ENCODE data around the gene GFPT2.

The GFPT2 gene

DNA sequence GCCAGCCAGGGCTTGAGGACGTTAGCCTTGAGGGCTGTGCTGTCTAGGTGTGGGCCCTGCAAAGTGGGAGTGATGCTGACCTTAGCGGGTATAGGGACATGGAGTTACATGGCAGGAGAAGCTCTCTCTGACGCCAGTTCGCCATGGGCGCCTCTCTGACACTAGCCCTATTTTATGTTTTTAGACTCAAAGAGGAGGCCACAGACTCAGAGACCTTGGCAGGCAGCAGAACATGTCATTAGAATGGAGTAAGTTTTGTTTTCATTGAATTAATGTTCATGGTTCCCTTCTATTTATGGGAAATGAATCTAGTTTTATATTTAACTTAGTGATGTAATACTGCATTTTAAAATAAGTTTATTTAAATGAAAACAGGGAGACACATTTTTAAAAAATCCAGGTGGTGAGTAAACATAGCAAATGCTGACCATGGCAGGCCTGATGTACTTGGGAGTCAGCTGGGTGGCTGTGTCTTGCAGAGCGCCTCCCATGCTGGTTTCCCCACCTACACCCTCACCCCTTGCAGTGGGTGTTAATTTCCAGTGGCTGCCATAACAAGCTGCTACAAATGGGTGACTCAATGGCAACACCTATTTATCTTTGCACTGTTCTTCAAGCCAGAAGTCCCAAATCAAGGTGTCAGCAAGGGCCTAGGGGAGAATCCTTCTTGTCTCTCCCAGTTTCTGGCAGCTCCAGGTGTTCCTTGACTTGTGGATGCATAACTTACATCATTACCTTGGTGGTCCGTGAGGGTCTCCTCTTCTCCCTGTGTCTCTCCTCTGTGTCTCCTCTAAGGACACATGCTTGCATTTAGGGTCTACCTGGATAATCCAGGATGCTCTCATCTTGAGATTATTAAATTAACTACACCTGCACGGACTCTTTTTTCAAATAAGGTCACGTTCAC is 25.6 kb upstream of the GFPT2 start:
- DNase-seq (ENCODE audit: low read depth in 1 of 2, low spot score in 1 of 2): no peak

DNA sequence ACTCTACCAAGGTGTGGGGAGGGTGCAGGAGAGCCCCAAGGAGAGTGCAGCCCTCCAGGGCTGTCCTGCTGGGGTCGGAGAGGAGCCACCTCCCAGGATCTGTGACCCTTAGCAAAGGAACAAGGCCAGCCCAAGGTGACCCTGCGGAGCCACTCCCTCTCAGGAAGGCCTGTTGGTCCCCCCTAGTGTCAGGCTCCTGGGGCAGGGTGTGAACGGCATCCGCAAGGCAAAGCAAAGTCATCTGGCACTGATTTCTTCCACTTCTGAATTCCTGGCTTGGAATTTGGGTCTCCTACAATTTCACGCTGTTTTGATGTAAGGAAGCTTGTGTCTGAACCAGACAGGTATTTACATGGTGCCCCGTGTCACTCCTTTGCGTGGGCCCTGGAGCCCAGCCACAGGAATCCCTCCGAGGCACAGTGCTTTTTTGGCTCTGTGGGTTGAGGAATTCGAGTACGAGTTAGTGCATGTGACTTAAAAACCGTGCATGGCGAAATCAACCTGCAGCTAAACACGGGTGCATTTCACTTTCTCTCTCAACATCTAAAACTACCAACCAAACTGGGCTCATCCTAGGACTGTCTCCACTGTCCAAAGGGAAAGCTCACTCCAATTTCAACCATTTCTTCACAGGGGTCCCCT is 24.5 kb upstream of the GFPT2 start:
- no peak for DNase-seq (ENCODE audit: low read depth in 1 of 2, low spot score in 1 of 2)

- DNase-seq (ENCODE audit: low read depth in 1 of 2, low spot score in 1 of 2): no peak
Observed at GRCh38 chr5:180376511-180376910, 23.4 kb upstream of the GFPT2 start.

DNA sequence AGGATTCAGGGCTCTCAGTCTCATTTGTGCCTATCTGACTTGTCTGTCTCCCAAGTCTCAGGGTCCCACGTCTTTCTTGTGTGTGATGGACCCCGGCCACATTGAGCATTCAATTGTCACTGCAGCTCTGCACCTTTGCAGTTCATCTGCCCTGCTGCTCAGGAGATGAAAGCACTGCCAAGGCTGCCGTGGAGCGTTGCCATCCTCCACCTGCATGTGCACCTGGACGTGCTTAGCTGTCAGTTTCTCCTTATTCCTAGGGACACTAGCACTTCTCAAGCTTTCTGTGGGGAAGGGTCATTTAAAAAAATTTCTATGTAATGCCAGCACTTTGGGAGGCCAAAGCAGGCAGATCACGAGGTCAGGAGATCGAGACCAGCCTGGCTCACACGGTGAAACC is 22.8 kb upstream of the GFPT2 start:
- no peak for DNase-seq (ENCODE audit: low read depth in 1 of 2, low spot score in 1 of 2)

DNA sequence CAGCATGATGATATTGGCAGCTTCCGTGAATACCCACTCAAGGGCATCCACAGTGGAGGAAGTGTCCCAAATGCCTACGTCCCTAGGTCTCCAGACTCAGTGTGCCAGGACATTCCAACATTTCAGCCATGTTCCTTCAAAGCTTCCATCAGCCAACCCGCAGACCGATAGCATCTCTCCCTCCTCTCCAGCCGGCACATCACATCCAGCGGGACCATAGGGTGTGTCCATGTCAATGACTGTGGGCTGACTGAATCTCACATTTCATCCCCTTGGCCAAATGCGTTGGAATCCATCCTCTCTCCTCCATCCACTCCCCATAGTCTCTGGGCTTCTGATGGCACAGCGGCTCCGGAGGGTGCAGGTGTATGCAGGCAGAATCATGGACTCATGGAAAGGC is 22.2 kb upstream of the GFPT2 start:
- no peak for DNase-seq (ENCODE audit: low read depth in 1 of 2, low spot score in 1 of 2)

DNA sequence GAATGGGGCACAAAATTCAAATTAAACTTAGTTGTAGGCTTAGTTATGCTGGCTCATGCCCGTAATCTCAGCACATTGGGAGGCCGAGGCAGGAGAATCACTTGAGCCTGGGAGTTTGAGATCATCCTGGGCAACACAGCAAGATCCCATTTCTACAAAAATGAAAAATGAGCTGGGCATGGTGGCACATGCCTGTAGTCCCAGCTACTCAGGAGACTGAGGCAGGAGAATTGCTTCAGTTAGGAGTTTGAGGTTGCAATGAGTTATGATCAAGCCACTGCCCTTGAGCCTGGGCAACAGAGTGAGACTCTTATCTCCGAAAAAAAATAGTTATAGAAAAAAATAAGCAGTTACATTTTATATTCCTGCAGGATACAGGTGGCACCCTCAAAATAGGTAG is 20.7 kb upstream of the GFPT2 start:
- no peak for DNase-seq (ENCODE audit: low read depth in 1 of 2, low spot score in 1 of 2)

- no peak for DNase-seq (ENCODE audit: low read depth in 1 of 2, low spot score in 1 of 2)
Observed at GRCh38 chr5:180373454-180373853, 20.3 kb upstream of the GFPT2 start.

DNA sequence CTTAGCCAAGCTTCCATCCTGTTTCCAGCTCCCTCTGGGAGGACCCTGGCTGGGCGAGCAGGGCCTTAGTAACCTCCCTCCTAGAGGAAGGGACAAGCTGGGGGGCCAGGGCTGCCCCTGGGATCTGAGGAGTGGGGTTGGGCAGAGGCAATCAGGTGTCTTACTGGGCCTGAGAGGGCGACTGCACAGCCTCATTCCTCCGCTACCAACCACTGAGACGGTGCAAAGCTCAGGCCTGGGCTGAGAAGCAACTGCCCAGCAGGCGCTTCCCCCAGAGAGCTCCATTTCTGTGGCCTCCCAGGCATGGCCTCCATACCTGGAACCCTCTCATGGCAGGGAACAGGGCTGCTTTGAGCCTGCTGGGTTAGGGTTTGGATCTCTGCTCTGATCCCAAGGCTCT is 18.8 kb upstream of the GFPT2 start:
- no peak for DNase-seq (ENCODE audit: low read depth in 1 of 2, low spot score in 1 of 2)

DNA sequence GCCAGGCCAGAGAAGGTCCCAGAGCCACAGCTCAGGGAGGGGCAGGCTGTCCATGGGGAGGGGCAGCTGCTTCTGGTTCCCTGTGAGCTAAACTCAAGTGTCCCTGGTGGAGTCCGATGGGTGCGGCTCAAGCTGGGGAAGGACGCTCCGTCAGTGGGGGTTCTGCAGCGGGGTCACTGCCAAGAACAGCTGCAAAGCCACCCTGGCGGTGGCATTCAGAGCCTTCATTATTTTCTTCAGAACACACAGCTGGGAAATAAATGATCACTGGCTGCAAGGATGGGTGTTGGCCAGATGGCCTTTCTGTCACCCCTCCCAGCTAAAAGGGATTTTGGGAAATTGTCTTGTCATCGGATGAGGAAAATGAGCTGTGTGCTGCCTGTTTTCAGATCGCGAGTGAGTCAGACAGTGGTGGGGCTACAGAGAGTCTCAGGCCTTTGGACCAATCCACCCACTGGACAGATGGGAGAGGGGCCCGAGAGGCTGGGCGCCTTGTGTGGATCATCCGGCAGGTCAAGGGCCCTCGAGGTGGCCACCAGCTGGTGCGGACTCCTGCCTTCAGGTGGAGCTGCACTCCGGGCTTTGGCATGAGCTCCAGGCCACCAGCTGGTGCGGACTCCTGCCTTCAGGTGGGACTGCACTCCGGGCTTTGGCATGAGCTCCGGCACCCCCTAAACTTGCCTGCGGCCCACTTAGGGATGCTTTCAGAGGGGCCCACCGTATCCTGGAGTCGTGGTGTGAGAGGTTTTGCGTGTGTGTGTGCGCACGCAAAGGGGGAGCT is 17.9 kb upstream of the GFPT2 start:
- DNase-seq (ENCODE audit: low read depth in 1 of 2, low spot score in 1 of 2): no peak

DNA sequence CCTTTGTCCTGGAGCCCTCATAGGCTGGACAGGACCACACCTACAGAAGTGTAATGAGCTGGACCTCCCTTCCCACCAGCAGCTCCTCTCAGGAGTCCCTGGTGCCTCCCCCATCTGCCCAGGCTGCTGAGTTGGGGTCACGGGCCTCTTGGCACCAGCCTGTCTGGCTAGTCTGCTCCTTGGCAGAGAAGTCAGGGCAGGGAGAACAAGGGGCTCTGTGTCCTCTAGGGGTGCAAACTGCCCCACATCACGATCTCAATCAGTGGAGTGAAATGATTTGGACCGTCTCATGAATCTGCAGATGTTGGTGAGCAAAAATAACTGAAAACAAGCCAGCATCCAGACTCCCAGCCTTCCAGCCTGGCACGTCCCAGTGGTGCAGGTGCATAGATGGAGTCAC is 14.9 kb upstream of the GFPT2 start:
- DNase-seq (ENCODE audit: low read depth in 1 of 2, low spot score in 1 of 2): no peak

GRCh38 chr5:180367300-180367699 is 14.2 kb upstream of the GFPT2 start:
- DNase-seq (ENCODE audit: low read depth in 1 of 2, low spot score in 1 of 2): no peak

DNA sequence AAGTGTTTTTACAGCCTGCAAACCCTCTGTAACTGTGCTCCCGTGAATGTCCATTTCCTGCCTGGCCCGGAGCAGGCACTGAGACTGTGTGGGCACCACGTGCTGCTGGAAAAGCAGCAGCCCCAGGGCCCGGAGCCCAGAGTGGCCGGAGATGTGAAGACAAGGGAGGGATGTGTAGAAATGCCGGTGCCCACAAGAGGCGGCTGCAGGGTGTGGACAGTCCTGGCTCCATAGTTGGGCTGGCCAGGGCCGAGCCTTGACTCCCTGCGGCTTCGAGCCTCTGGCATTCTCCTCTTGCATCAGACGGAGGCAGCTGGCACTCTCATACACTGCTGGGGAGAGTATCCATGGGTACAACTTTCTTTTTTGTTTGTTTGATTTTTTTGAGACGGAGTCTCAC is 13.2 kb upstream of the GFPT2 start:
- no peak for DNase-seq (ENCODE audit: low read depth in 1 of 2, low spot score in 1 of 2)

- DNase-seq (ENCODE audit: low read depth in 1 of 2, low spot score in 1 of 2): no peak
Observed at GRCh38 chr5:180365829-180366228, 12.7 kb upstream of the GFPT2 start.

GRCh38 chr5:180364306-180364856 is 11.2 kb upstream of the GFPT2 start:
- no peak for DNase-seq (ENCODE audit: low read depth in 1 of 2, low spot score in 1 of 2)

DNA sequence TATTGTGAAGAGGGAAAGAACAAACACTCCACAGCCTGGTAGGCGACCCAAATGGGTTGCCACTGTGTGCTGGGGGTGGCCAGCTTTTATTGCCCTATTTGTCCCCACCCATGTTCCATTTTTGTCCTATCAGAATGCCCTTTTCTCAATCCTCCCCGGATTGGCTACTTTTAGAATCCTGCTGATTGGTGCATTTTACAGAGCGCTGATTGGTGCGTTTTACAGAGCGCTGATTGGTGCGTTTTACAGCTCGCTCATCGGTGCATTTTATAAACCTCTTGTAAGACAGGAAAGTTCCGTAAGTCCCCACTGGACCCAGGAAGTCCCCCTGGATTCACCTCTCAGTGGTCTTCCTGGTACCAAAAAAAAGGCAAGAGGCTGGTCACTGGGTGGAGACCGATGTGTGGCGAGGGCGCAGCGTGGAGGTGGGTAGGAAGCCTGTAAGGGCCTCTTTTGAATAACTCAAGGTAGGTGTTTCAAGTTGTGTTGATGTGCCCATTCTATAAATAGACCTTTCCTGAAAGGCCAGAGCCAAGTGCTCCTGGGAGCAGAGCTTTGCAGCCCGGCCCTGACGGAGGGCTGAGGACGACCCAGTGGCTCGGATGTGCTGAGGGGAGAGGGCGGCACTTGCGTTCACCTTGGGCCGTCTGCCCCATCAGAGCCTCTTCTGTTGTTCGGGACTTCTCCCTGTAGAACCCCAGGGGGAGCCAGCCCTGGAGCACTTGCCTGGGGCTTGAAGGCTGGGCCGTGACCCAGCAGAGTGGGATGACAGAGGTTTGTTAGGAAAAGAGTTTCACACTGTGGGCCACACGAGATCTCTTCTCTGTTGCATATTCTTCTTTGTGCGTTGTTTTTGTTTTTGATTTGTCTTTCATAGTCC is 7.2 kb upstream of the GFPT2 start:
- no peak for DNase-seq (ENCODE audit: low read depth in 1 of 2, low spot score in 1 of 2)

DNA sequence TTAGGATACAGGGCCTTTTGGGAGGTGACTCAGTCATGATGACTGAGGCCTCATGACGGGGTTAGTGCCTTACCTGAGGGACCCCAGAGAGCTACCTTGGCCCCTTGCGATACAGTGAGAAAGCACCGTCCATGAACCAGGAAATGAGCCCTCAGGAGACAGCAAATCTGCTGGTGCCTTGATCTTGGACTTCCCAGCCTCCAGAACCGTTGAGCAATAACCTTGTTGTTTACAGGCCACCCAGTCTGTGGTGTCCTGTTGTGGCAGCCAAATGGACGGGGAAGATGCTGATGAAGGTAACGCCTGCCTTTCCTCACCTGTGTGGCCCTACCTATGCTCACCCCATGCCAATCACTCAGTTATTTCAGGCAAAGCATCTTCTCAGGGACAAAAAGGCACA is 5.6 kb upstream of the GFPT2 start:
- no peak for DNase-seq (ENCODE audit: low read depth in 1 of 2, low spot score in 1 of 2)

GRCh38 chr5:180358179-180358578 is 5.0 kb upstream of the GFPT2 start:
- no peak for DNase-seq (ENCODE audit: low read depth in 1 of 2, low spot score in 1 of 2)

DNA sequence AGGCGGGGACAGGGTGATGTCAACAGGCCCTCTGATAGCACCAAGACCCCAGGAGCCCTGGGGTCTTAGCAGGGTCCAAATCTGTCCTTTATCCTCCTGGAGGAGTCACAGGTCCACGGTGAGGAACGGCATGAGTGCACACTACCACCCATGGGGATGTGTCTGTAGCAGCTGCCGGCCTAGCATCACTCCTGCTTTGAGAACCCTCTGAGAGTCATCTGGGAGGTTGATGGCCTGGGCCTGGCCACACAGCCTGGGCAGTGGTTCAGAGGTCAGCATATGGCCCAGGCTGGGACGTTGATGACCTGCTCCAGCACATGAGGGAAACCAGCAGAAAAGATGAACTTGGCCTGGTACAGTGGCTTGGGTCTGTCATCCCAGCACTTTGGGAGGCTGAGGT is 1.8 kb upstream of the GFPT2 start:
- no peak for DNase-seq (ENCODE audit: low read depth in 1 of 2, low spot score in 1 of 2)

GRCh38 chr5:180353980-180354452 is 880 bp upstream of the GFPT2 start:
- no peak for DNase-seq (ENCODE audit: low read depth in 1 of 2, low spot score in 1 of 2)

Data from stimulated activated CD4-positive, alpha-beta T cell treated with anti-CD3 and anti-CD28 coated beads, Interleukin-15, amount 100 ng/mL, for 1 hour (primary cell).